GDM1 (cell line): ENCODE results near the gene EXOC6B.

Source experiments
- DNase-seq: peaks from one replicate; lab custom pipeline; 2025; lab: John Stamatoyannopoulos, UW

Gene EXOC6B

GRCh38 chr2:72789241-72789640, 36.6 kb downstream of the EXOC6B start:
- no peak for DNase-seq

- no peak for DNase-seq
Measured at GRCh38 chr2:72788756-72789155, 37.1 kb downstream of the EXOC6B start.

GRCh38 chr2:72785517-72785916, 40.3 kb downstream of the EXOC6B start:
- DNase-seq: no peak

- no peak for DNase-seq
Measured at GRCh38 chr2:72782520-72782919, 43.3 kb downstream of the EXOC6B start.

- no peak for DNase-seq
Measured at GRCh38 chr2:72781480-72781879, 44.4 kb downstream of the EXOC6B start.

- DNase-seq: no peak
Measured at GRCh38 chr2:72780477-72780876, 45.4 kb downstream of the EXOC6B start.

GRCh38 chr2:72779495-72779894, 46.3 kb downstream of the EXOC6B start:
- DNase-seq: no peak

GRCh38 chr2:72778410-72778809, 47.4 kb downstream of the EXOC6B start:
- DNase-seq: no peak

GRCh38 chr2:72770879-72771461, 54.9 kb downstream of the EXOC6B start:
- DNase-seq: peak; percentile 21

- no peak for DNase-seq
Measured at GRCh38 chr2:72765997-72766609, 59.7 kb downstream of the EXOC6B start.

- DNase-seq: no peak
Measured at GRCh38 chr2:72762276-72762675, 63.6 kb downstream of the EXOC6B start.

GRCh38 chr2:72759755-72760154, 66.1 kb downstream of the EXOC6B start:
- no peak for DNase-seq

GRCh38 chr2:72757177-72757775, 68.6 kb downstream of the EXOC6B start:
- no peak for DNase-seq

GRCh38 chr2:72755647-72756423, 70.0 kb downstream of the EXOC6B start:
- DNase-seq: no peak

GRCh38 chr2:72754628-72755320, 71.1 kb downstream of the EXOC6B start:
- no peak for DNase-seq

GRCh38 chr2:72750977-72751639, 74.7 kb downstream of the EXOC6B start:
- DNase-seq: no peak

- no peak for DNase-seq
Measured at GRCh38 chr2:72750466-72750865, 75.4 kb downstream of the EXOC6B start.

- no peak for DNase-seq
Measured at GRCh38 chr2:72747344-72747743, 78.5 kb downstream of the EXOC6B start.

GRCh38 chr2:72745679-72746368, 80.0 kb downstream of the EXOC6B start:
- DNase-seq: peak; percentile 5

- DNase-seq: no peak
Measured at GRCh38 chr2:72744049-72744448, 81.8 kb downstream of the EXOC6B start.

- DNase-seq: no peak
Measured at GRCh38 chr2:72743481-72743880, 82.4 kb downstream of the EXOC6B start.
